Activated CD8-positive, alpha-beta T cell treated with anti-CD3 and anti-CD28 coated beads, Interleukin-2, amount 10 ng/mL, durations not matched to agents 7 days and 5 days (primary cell): Measurements from ENCODE around the gene IFNG. TPM values are rescaled to one million over a fixed set of nuclear protein-coding genes. Genes with fewer than 3 reads are reported as not detected.

Source experiments
- ATAC-seq: fragments of 150-1000 bp; cut with Tn5 transposase; one replicate; pipeline ENCODE4 v1.10.0; 2021; ENCODE audit warnings: moderate library complexity
- CTCF ChIA-PET: fragments of 350-600 bp; sonication (Branson Sonifier 250); formaldehyde crosslinking; loops from one replicate; lab custom pipeline; 2021; ENCODE audit warnings: antibody characterized with exemption; lab: Charles Lee
- POLR2A ChIA-PET: fragments of 350-600 bp; sonication (Branson Sonifier 250); formaldehyde crosslinking; loops from one replicate; lab custom pipeline; 2021; ENCODE audit warnings: antibody characterized with exemption; lab: Charles Lee
- DNase-seq: peaks from one replicate; pipeline ENCODE4 v3.0.0-alpha.2; 2020
- H3K27ac Mint-ChIP-seq: one replicate; pipeline ENCODE4 v1.8.0; 2021; ENCODE audit warnings: mild to moderate bottlenecking, mixed read lengths
- H3K27me3 Mint-ChIP-seq: one replicate; pipeline ENCODE4 v1.8.0; 2021; ENCODE audit warnings: low read depth, mixed read lengths
- H3K36me3 Mint-ChIP-seq: one replicate; pipeline ENCODE4 v1.8.0; 2021; ENCODE audit warnings: low read depth, mixed read lengths
- H3K4me1 Mint-ChIP-seq: one replicate; pipeline ENCODE4 v1.8.0; 2021; ENCODE audit warnings: low read depth, mixed read lengths
- H3K4me3 Mint-ChIP-seq: one replicate; pipeline ENCODE4 v1.8.0; 2021; ENCODE audit warnings: mild to moderate bottlenecking, mixed read lengths
- H3K9me3 Mint-ChIP-seq: one replicate; pipeline ENCODE4 v1.8.0; 2022; ENCODE audit warnings: mixed read lengths; ENCODE audit not compliant: insufficient read depth
- total RNA-seq, 2 experiments: library from RNA; stranded (reverse); gene quantifications; one replicate each; pipeline ENCODE4 v1.2.3, GENCODE V29; 2021

The IFNG gene
- total RNA-seq, 2 experiments from 2014 or later = 3.1 to 5.0 TPM

DNA sequence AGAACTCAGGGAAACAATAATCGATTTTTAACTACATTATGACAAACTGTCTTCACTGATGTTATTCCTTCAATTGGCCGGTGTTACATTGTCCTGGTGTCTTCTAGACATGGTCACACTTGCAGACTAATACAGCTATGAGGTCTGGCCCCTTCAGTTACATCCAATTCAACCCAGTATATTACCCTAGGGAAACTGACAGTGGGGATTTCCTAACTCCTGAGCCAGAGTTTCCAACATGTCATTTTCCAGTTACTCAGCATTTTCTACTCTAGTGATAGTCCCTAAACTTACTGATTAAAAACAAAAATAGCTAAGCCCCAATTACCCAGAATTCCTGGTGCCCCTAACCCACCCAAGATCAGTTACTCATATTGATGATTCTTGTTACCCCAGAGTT lies 21.1 kb downstream of the IFNG start:
- H3K27me3 Mint-ChIP-seq = no peaks in the 10 kb centered on the region
- no peak for DNase-seq
- peaks cover 21% of the 10 kb centered on the region for H3K9me3 Mint-ChIP-seq
- POLR2A ChIA-PET = no interaction called here
- no peak for ATAC-seq
- H3K4me3 Mint-ChIP-seq = no peak overlapping the region
- H3K27ac Mint-ChIP-seq = peak overlapping the region; percentile 87
- peaks cover 52% of the 10 kb centered on the region for H3K4me1 Mint-ChIP-seq
- CTCF ChIA-PET = interaction anchor here (1.1 to 1.5 kb wide), 3 partner anchors 18 to 25 kb away, joined by 3 to 8 read pairs (median 3); partner anchors contain the start of gene IFNG
- peaks cover 25% of the 10 kb centered on the region for H3K36me3 Mint-ChIP-seq

DNA sequence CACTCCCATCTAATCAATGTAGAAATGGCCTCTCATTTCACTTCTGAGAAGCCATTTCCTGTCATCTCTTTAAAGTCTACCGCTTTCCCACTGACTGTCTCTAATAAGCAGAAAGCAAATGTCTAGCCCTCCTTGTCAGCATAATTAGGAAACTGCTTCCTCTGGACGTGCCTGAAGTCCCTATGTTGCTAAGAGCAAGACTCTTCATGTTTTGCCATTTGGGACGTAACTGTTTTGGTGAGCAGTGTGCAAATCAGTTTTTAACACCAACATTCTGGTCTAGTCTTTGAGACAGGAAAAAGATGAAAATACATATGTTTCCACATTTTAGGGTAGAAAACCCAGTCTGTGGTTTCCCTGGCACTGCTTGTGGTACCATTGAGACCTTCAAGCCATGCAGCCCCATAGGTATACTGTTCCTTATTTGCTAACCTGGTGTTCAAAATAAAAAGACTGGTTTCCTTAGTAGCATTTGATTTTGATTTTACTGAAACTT lies 22.2 kb downstream of the IFNG start:
- peaks cover 25% of the 10 kb centered on the region for H3K9me3 Mint-ChIP-seq
- ChIA-PET CTCF (interaction anchor here (0.6 to 5.5 kb wide), 5 partner anchors 16 to 180 kb away, joined by 3 to 37 read pairs (median 4); partner anchors contain the start of gene IFNG), POLR2A (no interaction called here)
- peaks cover 27% of the 10 kb centered on the region for H3K36me3 Mint-ChIP-seq
- peak; percentile 76 for ATAC-seq
- H3K27me3 Mint-ChIP-seq = no peaks in the 10 kb centered on the region
- DNase-seq = peak; percentile 45
- H3K4me3 Mint-ChIP-seq = peak overlapping the region; percentile 40
- H3K27ac Mint-ChIP-seq = peak overlapping the region; percentile 87
- H3K4me1 Mint-ChIP-seq = peaks cover 52% of the 10 kb centered on the region

GRCh38 chr12:68135520-68135919 lies 24.0 kb downstream of the IFNG start:
- ChIA-PET CTCF (interaction anchor here (1.0 to 5.5 kb wide), 8 partner anchors 9 to 134 kb away, joined by 3 to 37 read pairs (median 6); no protein-coding TSS in a partner anchor), POLR2A (interaction anchor here (1.2 kb wide), 2 partner anchors 16 kb away, joined by 4 to 5 read pairs; no protein-coding TSS in a partner anchor)
- DNase-seq = no peak
- no peak for ATAC-seq
- Mint-ChIP-seq H3K36me3 (peaks cover 44% of the 10 kb centered on the region), H3K27ac (no peak overlapping the region), H3K9me3 (peaks cover 42% of the 10 kb centered on the region), H3K4me3 (no peak overlapping the region), H3K4me1 (peaks cover 64% of the 10 kb centered on the region), H3K27me3 (no peaks in the 10 kb centered on the region)

- no peaks in the 10 kb centered on the region for H3K27me3 Mint-ChIP-seq
- ATAC-seq = no peak
- peaks cover 51% of the 10 kb centered on the region for H3K36me3 Mint-ChIP-seq
- ChIA-PET CTCF (interaction anchor here (2.9 to 5.5 kb wide), 3 partner anchors 11 to 26 kb away, joined by 12 to 37 read pairs (median 19); no protein-coding TSS in a partner anchor), POLR2A (no interaction called here)
- no peak overlapping the region for H3K27ac Mint-ChIP-seq
- H3K4me1 Mint-ChIP-seq = peaks cover 37% of the 10 kb centered on the region
- no peak overlapping the region for H3K4me3 Mint-ChIP-seq
- DNase-seq = no peak
- H3K9me3 Mint-ChIP-seq = peaks cover 58% of the 10 kb centered on the region
Measured at GRCh38 chr12:68131867-68132414, 27.6 kb downstream of the IFNG start.

GRCh38 chr12:68129979-68130378 lies 29.6 kb downstream of the IFNG start:
- peaks cover 67% of the 10 kb centered on the region for H3K36me3 Mint-ChIP-seq
- H3K9me3 Mint-ChIP-seq = peaks cover 76% of the 10 kb centered on the region
- ChIA-PET CTCF (interaction anchor here (1.3 kb wide), 1 partner anchor 16 kb away, joined by 5 read pairs; no protein-coding TSS in a partner anchor), POLR2A (no interaction called here)
- ATAC-seq (no peak), DNase-seq (no peak)
- peak overlapping the region; percentile 6 for H3K27ac Mint-ChIP-seq
- no peaks in the 10 kb centered on the region for H3K27me3 Mint-ChIP-seq
- H3K4me1 Mint-ChIP-seq = peaks cover 21% of the 10 kb centered on the region
- H3K4me3 Mint-ChIP-seq = no peak overlapping the region

- CTCF ChIA-PET = interaction anchor here (1.4 to 5.0 kb wide), 5 partner anchors 8 to 82 kb away, joined by 3 to 60 read pairs (median 16); partner anchors contain the start of gene IFNG
- Mint-ChIP-seq H3K27ac (no peak overlapping the region), H3K4me1 (peaks cover 17% of the 10 kb centered on the region), H3K27me3 (no peaks in the 10 kb centered on the region), H3K9me3 (peaks cover 22% of the 10 kb centered on the region), H3K36me3 (peaks cover 20% of the 10 kb centered on the region), H3K4me3 (no peak overlapping the region)
- POLR2A ChIA-PET = no interaction called here
- DNase-seq = no peak
- no peak for ATAC-seq
Measured at GRCh38 chr12:68122236-68122920, 37.2 kb downstream of the IFNG start.

- Mint-ChIP-seq H3K27ac (no peak overlapping the region), H3K36me3 (peaks cover 16% of the 10 kb centered on the region), H3K4me3 (no peak overlapping the region), H3K4me1 (peaks cover 21% of the 10 kb centered on the region), H3K9me3 (peaks cover 11% of the 10 kb centered on the region), H3K27me3 (no peaks in the 10 kb centered on the region)
- ATAC-seq (no peak), DNase-seq (no peak)
- CTCF ChIA-PET = interaction anchor here (0.6 to 5.4 kb wide), 14 partner anchors 13 to 119 kb away, joined by 3 to 70 read pairs (median 6); partner anchors contain the start of gene IFNG
- POLR2A ChIA-PET = interaction anchor here (0.7 kb wide), 1 partner anchor 14 kb away, joined by 3 read pairs; no protein-coding TSS in a partner anchor
Measured at GRCh38 chr12:68121143-68121542, 38.4 kb downstream of the IFNG start.

DNA sequence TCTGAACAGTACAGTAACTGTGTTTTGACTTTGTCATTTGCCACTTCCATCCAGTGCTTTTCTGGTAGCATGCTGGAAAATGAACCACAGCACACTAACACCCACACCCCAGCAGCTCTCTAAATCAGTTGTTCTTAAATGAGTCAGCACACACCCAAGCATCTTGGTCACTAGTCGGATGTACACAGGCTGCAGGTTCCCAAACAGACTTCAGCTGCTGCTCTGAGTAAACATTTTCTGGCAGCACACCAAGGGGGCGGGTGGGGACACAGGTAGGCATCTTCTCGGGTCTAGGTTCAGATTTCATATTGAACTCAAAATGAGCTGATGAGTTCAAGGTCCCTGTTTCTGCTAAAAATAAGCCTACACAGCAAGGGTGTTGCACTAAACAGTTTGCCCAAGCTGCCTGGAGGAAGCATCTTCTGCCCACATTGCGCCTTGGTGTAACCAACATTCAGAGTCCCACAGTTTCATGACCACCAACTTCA lies 39.8 kb downstream of the IFNG start:
- ATAC-seq (peak; percentile 92), DNase-seq (peak; percentile 74)
- ChIA-PET POLR2A (interaction anchor here (0.6 to 1.7 kb wide), 11 partner anchors 15 to 851 kb away, joined by 3 to 6 read pairs (median 4); partner anchors contain the start of genes CAND1 and IFNG), CTCF (interaction anchor here (0.7 to 5.4 kb wide), 21 partner anchors 9 to 118 kb away, joined by 3 to 70 read pairs (median 5); partner anchors contain the start of gene IFNG)
- H3K9me3 Mint-ChIP-seq = no peaks in the 10 kb centered on the region
- H3K4me3 Mint-ChIP-seq = peak overlapping the region; percentile 9
- H3K27me3 Mint-ChIP-seq = no peaks in the 10 kb centered on the region
- H3K27ac Mint-ChIP-seq = peak overlapping the region; percentile 74
- peaks cover 8% of the 10 kb centered on the region for H3K36me3 Mint-ChIP-seq
- peaks cover 30% of the 10 kb centered on the region for H3K4me1 Mint-ChIP-seq

GRCh38 chr12:68119250-68119649 lies 40.3 kb downstream of the IFNG start:
- no peak for DNase-seq
- Mint-ChIP-seq H3K36me3 (peaks cover 5% of the 10 kb centered on the region), H3K4me3 (no peak overlapping the region), H3K27ac (no peak overlapping the region), H3K4me1 (peaks cover 32% of the 10 kb centered on the region), H3K9me3 (no peaks in the 10 kb centered on the region), H3K27me3 (no peaks in the 10 kb centered on the region)
- ChIA-PET CTCF (interaction anchor here (0.7 to 5.4 kb wide), 14 partner anchors 9 to 104 kb away, joined by 3 to 70 read pairs (median 6); partner anchors contain the start of gene IFNG), POLR2A (interaction anchor here (0.8 to 1.7 kb wide), 9 partner anchors 16 to 850 kb away, joined by 3 to 6 read pairs (median 4); partner anchors contain the start of genes CAND1 and IFNG)
- peak; percentile 65 for ATAC-seq

DNA sequence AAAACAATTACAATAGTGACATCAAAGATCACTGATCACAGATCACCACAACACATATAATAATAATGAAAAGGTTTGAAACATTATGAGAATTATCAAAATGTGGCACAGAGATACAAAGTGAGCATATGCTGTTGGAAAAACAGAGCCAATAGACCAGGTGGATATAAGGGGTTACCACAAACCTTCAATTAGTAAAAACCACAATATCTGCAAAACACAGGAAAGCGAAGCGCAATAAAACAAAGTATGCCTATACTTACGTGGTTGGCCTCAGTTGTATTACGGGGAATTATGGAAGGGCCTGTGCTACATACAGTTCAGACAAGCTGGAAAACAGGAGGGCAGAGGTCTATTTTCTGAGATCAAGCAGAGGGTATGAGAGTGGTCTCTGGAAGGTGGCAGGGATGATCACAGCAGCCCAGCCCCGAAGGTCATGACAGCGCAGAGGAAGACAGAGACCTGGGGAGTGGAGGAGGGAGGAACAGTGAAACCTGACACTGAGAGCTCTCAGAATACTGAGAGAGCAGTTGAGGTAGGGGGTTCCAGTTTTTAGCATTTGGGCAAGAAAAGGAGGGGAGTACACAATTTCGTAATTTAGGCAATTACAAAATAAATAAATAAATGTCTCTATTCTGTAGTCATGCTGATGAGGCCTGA lies 41.3 kb downstream of the IFNG start:
- no peaks in the 10 kb centered on the region for H3K27me3 Mint-ChIP-seq
- ChIA-PET CTCF (interaction anchor here (2.0 to 5.4 kb wide), 3 partner anchors 39 to 105 kb away, joined by 6 to 70 read pairs (median 34); no protein-coding TSS in a partner anchor), POLR2A (interaction anchor here (1.1 kb wide), 1 partner anchor 41 kb away, joined by 3 read pairs; no protein-coding TSS in a partner anchor)
- peak overlapping the region; percentile 76 for H3K27ac Mint-ChIP-seq
- DNase-seq = no peak
- ATAC-seq = no peak
- no peaks in the 10 kb centered on the region for H3K9me3 Mint-ChIP-seq
- H3K36me3 Mint-ChIP-seq = peaks cover 5% of the 10 kb centered on the region
- peaks cover 38% of the 10 kb centered on the region for H3K4me1 Mint-ChIP-seq
- H3K4me3 Mint-ChIP-seq = peak overlapping the region; percentile 2
